ENCODE measurements around the gene CDK6.
"Not testable (repeated sequence)": the region's sequence is repeated elsewhere in the genome, so short reads cannot be mapped to it uniquely, and the experiment has no call there.

CDK6 gene

GRCh38 chr7:92623544-92623943 is 212.8 kb downstream of the CDK6 start:
- no peak for DNase-seq (ENCODE audit: low read depth in 2 of 2)

GRCh38 chr7:92622685-92623084 is 213.7 kb downstream of the CDK6 start:
- no peak for DNase-seq (ENCODE audit: low read depth in 2 of 2)

- no peak for DNase-seq (ENCODE audit: low read depth in 2 of 2)
Measured at GRCh38 chr7:92622030-92622429, 214.3 kb downstream of the CDK6 start.

GRCh38 chr7:92621561-92622023 is 214.8 kb downstream of the CDK6 start:
- DNase-seq (ENCODE audit: low read depth in 2 of 2), result no peak

- DNase-seq (ENCODE audit: low read depth in 2 of 2), result peak; percentile 53 to 72
Measured at GRCh38 chr7:92621026-92621540, 215.3 kb downstream of the CDK6 start.

- DNase-seq (ENCODE audit: low read depth in 2 of 2), result no peak
Measured at GRCh38 chr7:92615861-92616260, 220.5 kb downstream of the CDK6 start.

- DNase-seq (ENCODE audit: low read depth in 2 of 2), result no peak
Measured at GRCh38 chr7:92614660-92615174, 221.7 kb downstream of the CDK6 start.

GRCh38 chr7:92613720-92614119 is 222.7 kb downstream of the CDK6 start:
- no peak for DNase-seq (ENCODE audit: low read depth in 2 of 2)

GRCh38 chr7:92613214-92613613 is 223.2 kb downstream of the CDK6 start:
- no peak for DNase-seq (ENCODE audit: low read depth in 2 of 2)

GRCh38 chr7:92612501-92612900 is 223.9 kb downstream of the CDK6 start:
- DNase-seq (ENCODE audit: low read depth in 2 of 2), result no peak

GRCh38 chr7:92611735-92612134 is 224.6 kb downstream of the CDK6 start:
- no peak for DNase-seq (ENCODE audit: low read depth in 2 of 2)

GRCh38 chr7:92609921-92610518 is 226.4 kb downstream of the CDK6 start:
- DNase-seq (ENCODE audit: low read depth in 2 of 2), result no peak

- DNase-seq (ENCODE audit: low read depth in 2 of 2), result no peak
Measured at GRCh38 chr7:92608380-92609322, 227.7 kb downstream of the CDK6 start.

GRCh38 chr7:92606985-92607384 is 229.4 kb downstream of the CDK6 start:
- no peak for DNase-seq (ENCODE audit: low read depth in 2 of 2)

GRCh38 chr7:92604517-92604916 is 231.9 kb downstream of the CDK6 start:
- DNase-seq (ENCODE audit: low read depth in 2 of 2), result not testable (repeated sequence)

- no peak for DNase-seq (ENCODE audit: low read depth in 2 of 2)
Measured at GRCh38 chr7:92603089-92603445, 233.3 kb downstream of the CDK6 start.

- no peak for DNase-seq (ENCODE audit: low read depth in 2 of 2)
Measured at GRCh38 chr7:92602352-92603088, 233.9 kb downstream of the CDK6 start.

GRCh38 chr7:92598310-92598981 is 237.9 kb downstream of the CDK6 start:
- no peak for DNase-seq (ENCODE audit: low read depth in 2 of 2)

GRCh38 chr7:92595281-92595680 is 241.1 kb downstream of the CDK6 start:
- no peak for DNase-seq (ENCODE audit: low read depth in 2 of 2)

GRCh38 chr7:92594746-92595145 is 241.6 kb downstream of the CDK6 start:
- no peak for DNase-seq (ENCODE audit: low read depth in 2 of 2)

- no peak for DNase-seq (ENCODE audit: low read depth in 2 of 2)
Measured at GRCh38 chr7:92590711-92591310, 245.6 kb downstream of the CDK6 start.

Measured in activated CD8-positive, alpha-beta memory T cell treated with anti-CD3 and anti-CD28 coated beads for 4 hours (primary cell).